ENCODE measurements around the gene C1orf116.

The C1orf116 gene

DNA sequence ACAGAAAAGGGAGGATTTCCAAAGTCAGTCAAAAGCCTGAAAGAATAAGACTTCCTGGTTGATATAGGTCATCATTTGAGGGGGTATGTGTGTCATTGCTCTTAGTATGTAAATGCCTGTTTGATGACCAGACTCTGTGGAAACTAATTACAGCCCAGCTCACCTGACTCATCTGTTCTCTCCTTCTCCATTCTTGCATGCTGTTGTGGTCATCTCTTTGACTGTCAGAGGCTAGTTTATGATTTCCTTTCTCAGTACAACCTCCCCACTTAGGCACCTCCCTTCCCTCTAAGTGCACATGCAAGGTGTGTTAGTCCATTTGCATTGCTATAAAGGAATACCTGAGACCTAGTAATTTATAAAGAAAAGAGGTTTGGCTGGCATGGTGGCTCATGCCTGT, 2.4 kb upstream of the C1orf116 start:
- no peak for DNase-seq (ENCODE audit: low spot score)

DNA sequence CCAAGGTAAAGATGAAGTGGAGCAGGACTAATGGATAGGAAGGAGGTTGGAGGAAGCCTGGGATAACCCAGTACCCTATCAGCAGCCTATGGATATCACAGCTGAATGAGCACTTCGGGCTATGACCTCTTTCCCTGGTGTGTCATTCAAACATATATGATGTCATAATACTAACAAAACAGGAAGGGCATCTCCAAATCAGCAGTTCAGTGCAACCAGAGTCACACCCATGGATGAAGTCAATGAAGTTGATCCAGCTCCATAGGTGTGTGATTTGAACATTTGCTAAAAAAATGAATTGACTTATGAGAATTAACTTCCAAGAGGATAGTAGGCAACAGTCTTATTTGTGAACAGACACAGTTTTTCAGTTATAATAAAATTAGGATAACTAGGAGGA, 1.7 kb upstream of the C1orf116 start:
- DNase-seq (ENCODE audit: low spot score) = no peak

DNA sequence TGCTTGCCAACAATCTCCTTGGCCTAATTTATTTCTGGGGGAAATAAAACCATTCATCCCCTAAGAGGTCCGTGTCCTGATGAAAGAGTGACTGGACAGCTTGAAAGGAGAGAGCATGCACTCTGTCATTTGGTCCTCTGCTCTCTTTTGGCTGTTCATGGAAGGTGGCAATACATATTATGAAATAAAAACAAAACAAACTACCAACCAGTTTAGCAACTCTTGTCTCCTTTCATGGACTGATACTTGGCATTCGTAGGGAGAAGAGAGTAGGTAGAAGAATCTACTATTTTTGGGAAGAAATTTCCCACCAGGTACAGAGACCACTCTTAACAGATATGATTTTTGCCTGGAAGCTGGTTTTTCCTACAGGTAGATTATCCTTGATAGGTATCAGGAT, 746 bp upstream of the C1orf116 start:
- no peak for DNase-seq (ENCODE audit: low spot score)

DNA sequence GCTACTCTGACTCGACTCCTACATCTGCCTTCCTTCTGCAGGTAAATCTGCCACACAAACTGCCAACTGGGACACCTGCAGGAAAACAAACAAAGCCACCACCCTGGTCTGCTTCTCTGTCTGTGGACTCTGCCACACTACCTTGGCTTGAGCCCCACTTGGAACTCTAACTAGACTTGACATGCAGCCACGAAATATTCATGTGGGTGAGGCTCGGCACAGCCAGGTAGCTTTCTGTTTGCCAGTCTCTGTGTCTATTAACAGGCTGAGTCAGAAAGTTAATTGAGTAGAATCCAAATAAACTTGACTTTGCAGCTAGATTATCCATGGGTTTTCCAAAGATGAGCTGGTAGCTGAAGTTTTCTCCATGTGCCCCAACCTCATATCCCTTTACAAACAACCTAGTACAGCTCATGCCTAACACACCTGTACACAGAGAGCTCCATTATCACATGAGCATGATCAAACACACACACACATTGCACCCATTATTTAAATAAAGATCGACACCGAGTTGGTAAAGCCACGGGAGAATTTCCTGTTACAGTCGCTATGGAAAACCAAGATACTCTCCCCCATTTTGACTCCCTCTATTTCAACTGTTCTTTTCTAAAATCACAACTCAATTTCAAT, 808 bp downstream of the C1orf116 start:
- DNase-seq (ENCODE audit: low spot score) = no peak

DNA sequence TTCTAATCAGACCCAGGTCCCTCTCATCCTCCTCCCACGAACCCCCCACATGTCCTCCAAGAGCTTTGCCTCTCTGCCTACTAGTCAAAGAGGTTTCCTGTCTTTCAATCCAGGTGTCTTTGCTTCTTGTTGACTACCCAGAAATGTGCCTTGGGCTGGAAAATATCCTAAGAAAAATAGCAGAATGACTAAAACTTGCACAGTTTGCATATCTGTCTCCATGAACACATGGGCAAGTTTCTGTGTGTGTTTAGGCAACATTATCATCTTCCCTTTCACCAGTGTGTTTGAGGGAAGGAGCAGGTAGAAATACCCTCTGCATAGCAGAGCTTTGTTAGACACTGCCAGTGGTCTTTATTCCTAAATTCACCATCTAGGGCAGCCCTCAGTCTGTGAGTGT, 1.5 kb downstream of the C1orf116 start:
- no peak for DNase-seq (ENCODE audit: low spot score)

DNA sequence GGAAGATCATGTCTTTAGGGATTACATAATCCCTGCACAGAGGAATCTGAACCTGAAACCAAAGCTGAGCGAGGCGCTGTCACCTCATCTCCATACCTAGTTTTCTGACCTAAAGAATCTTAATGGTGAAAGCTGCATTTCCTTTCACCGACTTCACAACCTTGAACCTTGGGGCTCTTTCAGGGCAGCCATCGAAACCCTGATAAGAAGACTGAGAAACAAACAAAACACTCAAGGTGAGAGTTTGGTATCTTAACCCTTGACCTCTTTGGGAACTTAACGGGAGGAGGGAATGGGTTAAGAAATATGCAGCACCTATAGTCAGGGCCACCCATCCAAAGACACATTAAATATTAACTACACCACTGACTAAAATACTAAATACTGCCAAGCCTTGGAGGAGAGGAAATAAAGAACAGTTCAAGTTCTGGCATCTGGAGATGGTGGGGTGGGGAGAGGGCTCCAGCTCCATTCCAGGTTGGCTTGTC, 2.0 kb downstream of the C1orf116 start:
- DNase-seq (ENCODE audit: low spot score) = no peak

DNA sequence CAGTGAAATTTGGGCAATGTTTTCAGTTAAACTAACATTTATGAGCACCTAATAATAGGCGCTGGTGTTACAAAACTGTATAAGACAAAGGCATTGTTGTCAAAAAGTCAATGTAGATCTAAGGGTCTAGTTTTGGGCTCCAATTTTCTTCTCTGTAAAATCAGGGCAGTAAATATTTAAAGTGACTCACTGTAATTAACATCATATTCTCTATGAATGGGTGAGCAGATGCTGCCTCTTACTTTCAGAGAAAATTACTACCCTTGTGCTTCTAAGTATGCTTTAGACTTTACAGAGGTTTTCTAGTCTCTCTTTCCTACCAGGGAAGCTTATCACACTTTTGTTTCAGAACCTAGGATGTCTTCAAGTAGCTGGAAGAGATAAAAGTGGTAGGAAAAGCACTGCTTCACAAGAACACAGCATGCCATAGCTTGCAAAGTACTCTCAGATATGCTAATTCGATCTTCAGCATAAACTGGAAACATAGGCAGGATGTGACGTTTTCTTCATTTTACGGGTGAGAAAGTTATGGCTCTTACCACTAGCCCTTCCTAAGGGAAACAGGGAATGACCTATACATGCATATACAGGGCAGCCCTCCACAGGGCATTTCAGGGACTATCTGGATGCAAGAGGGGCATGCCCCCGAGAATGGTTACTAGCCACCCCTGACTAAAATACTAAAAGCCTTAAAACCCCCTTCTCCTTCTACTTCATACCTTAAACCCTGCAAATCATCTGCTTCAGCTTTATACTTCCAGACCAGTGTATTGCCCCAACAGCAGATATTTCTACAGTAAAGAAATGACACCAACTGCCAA, 2.6 kb downstream of the C1orf116 start:
- no peak for DNase-seq (ENCODE audit: low spot score)

DNA sequence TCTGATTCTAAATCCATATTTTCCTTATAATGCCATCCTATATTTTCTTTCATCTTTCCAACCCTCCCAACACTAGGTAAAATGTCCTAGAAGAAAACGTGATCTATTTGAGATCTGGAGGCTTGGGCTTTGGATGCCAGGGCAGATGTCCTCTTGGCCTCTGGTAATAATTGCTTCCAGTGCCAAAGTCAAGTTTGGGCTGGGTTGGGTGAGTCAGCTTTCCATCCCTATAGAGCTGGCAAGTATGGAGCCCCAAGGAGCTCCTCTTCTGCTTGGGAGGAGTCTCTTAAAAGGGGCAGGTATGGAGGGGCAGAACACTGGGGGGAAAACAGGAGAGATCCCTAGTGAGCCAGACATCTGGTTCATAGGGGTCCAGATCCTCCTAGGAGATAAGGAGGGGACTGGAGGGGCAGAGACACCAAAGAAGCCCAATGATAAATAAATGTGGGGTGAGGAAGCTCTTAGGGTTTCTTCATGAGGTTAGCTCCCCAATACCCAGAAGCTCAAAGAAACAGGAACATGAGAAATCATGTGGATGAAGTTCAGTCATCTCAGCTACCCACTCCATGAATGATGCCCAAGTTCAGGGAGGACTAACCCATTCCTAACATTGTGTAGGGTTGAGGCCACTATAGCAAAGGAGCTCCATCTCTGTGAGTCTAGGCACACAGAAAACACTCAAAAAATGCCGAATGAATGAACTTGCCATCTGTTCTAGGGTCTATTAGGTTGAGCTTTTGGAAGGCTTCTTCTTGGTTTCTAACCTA, 3.5 kb downstream of the C1orf116 start:
- no peak for DNase-seq (ENCODE audit: low spot score)

DNA sequence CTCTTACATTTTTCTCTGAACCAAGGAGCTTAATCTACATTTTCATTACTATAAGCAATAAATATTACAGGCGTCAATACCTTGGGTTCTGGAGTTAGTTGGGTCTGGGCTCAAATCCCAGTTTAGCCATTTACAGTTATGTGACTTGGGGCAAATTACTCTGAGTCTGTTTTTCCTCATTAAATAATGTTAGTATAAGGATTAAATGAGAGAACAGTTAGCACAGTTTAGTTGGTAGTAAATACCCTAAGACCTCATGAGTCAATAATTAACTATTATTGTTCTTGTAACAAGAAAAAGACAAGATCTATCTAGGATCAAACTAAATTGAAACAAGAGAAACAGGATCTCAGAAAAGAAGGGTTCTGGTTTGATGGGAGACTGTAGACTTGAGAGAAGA, 4.6 kb downstream of the C1orf116 start:
- DNase-seq (ENCODE audit: low spot score) = no peak

DNA sequence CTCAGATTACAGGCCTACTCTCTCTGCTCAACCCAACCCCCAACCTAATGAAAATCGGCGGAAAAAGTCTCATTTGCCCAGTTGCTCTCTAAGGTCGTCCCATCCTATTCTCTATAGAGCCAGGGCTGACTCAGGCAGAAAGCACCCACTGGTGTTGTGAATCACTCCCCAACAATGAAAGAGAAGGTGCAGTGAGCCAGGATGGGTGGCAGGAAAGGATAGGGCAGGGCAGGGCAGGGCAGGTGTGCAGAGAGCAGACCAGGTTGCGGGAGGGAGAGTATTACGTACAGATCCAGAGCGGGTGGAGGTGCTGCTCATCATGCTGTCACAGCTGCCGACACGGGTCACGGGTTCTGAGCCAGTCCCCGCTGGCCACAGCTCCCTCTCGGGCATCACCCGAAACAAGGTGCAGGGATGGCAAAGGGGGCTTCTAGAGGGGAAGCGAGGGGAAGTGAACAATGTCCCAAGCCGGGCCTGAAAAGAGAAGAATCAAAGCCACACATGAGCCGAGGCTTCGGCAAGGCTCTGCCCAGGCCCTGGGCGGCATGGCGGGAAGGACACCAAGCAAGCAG, 5.3 kb downstream of the C1orf116 start:
- DNase-seq (ENCODE audit: low spot score) = no peak

DNA sequence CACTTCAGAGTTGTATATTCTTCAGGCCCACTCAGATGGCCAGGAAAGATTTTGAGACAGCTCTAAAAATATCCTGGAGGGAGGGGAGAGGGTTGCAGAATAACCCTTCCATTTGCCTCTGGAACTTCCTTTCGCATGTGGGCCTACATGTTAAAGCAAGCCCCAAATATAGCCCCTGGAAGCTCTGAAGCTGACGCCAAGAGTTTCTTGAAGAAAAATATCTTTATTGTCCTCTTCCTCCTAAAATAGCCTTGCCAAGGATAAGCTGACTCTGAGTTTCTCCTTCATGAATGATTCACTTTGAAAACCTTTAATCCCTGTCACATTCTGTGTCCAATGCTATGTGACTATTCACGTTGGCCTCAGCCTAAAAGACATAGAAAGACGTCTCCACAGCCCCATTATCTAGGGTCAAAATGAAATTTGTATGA, 6.4 kb downstream of the C1orf116 start:
- DNase-seq (ENCODE audit: low spot score) = no peak

DNA sequence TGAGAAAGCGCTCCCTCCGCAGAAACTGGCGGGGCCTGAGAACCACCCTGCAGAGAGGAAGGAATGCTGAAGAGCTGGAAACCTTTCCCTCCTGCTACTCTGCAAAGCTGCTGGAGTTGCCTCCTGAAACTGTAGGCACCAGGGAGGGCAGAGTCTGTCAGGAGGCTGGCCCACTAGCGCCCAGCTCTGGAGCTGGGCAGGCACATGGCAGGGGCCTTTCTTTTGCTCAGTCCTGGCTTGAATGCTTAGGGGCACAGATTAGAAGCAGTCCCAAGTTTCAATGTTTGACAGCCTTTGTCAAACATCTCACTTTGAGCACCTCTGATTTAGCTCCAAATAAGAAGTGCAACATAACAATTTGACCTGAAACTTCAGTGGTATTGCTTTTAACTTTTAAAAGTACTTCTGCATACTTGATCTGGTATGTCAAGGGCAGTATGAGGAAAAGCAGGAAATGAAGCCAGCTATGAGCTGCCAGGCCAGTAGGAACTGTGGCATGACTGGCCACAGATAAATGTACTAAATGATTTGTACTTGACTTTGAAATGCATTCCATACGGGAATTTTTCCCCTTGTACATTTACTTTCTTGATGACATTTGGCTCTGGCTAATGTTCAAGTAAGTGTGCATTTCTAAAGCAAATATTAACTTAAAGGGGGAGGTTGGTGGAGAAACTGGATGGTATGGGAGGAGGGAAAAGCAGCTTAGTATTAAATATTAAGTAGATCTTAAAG, 7.2 kb downstream of the C1orf116 start:
- DNase-seq (ENCODE audit: low spot score) = no peak

DNA sequence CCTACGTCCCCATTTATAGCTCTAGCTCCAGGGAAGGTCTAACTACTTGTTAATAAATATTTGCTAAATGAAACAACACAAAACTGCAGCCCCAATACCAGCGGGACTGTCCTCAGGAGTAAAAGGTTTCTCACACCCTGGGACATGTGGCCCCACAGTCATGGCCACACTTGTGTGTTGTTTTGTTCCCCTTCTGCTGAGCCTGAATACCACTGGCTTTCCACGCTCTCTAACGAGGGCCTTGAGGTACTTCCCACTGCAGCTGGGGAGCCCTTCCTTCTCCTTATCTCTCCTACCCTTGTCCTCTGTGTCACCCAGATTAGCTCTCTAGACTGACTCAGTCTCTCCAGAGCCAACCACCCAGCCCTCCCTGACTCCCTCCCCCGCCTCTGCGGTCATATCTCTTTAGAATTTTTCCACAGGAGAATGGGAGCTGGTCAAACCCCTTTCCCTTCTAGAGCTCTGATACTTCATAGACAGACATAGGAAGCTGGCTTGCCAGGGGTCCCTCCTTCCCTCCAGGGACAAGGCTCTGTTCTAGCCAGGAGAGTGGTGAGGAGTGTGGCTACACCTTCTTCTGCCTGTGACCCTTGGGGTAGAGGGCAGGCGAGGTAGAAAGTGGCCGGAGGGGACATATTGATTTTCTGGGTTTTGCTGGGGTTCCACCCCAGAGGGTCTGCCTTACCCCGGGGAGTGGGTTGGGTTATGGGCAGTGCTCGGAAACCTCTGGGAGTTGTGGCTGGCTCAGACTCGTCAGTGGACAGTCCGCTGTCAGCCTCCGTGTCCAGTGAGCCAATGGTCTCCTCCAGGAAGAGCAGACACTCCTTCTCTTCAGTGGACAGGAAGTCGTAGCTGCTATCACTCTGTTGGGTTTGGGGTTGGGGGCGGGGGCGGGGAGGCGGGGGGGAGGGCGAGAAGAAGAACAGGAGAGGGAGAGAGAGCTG, 8.1 kb downstream of the C1orf116 start:
- no peak for DNase-seq (ENCODE audit: low spot score)

DNA sequence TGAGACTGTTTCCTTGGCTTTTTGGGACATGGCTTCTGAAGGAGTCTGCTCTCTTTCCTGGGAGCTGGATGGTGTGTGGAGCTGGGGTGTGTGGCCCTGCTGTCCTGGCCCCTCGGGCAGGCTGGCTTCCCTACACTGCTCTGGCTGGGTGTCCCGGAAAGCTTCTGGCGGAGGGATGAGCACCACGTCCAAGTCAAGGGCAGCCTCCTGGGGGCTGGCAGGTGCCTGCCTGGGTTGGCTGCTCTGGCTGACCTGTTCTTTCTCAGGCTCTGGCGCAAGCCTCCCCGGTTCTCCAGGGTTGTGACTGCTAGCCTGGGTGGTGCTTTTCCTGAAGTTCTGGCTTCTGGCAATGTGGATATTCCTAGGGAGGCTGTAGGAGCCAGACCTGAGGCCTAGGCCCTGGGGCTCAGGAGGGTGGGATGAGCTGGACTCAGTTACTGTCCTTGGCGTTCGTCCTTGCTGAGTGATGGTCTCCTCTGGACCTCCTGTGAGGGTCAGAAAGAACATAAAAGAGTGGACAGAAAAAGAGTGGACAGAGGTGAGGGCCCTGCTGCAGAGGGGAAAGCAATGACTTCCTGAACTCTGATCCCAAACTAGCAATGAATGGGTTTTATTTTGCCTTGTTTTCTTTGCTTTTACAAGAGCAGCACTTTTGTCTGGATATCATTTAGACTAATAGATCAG, 9.4 kb downstream of the C1orf116 start:
- DNase-seq (ENCODE audit: low spot score) = no peak

DNA sequence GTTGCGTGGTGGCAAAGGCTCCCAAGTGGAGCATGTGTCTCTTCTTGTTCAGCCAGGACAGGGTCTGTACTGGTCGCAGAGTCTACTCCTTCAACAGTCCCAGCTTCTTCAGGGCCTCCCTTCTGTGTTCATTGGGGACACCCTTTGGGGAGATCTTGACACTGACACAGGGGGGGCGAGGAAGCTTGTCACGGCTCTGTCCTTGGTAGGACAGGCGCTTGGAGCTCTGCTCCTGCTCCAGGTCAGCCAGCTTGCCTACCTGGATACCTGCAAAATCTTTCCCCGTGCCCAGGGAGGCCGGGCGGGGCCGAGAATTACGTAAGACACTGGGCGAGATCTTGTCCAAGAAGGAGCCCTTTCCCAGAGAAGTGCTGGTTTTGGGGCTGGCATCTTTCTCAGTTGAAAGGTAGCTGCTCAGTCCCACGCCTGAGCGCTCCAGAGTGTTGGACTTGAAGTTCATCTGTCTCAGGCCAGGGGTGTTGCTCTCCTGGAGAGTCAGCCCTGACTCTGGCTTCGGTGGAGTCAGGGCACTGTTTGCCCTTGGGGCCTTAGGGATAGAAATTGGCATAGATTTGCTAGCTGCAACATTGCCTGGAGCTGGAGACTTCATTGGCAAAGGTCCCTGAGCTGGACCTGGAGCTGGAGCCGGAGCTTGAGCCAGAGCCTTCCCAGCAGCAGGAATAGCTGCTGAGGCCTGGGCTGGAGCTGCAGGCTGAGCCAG, 10.5 kb downstream of the C1orf116 start:
- DNase-seq (ENCODE audit: low spot score) = no peak

DNA sequence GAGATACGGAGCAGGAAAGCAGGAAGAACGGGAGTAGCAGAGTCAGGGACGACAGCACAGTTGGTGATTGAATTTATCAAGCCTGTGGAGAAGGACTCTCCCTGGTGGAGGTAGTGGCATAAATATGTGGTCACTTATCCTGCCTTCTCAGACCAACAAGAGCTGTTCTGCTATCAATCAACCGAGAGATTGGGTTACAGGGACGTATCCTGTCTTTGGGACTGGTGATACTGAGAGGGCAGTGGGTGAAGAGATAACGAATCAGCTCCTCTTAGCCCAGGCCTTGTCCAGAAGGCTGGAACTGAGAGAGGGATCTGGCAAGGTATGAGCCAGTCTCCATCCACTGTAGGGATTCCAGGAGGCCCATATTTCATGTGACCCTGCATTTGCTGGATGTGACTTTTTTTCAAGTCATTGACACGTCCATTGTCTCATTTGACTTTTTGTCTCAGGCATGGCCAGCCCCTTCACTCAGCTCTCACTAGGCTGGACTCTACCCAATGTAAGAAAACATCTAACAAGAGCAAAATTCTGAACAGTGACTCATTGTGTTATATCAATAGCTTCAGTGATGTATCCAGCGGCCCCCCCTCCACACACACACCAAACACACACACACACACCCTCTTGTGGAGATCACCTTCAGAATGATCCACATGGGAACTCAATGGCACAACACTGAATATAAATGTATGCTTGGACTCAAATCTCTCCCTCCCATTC, 11.3 kb downstream of the C1orf116 start:
- DNase-seq (ENCODE audit: low spot score) = no peak

DNA sequence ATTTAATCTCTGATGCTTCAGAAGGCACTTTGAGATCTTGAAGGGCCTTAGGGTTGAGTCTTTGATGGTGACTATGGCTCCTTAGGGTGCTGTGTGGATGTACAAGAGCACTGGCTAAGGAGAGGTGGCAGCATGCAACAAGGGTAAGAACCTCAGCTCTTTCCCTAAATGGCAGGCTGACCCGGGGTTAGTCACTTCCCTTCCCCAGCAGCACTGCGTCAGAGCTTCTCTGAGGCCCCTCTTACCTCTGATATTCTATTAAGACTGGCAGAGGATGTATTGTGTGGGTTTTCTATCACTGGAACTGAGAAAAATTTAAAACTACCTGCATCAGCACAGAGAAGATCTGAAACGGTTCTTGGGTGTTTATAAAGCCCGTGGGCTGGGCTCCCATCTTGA, 11.8 kb downstream of the C1orf116 start:
- DNase-seq (ENCODE audit: low spot score) = no peak

DNA sequence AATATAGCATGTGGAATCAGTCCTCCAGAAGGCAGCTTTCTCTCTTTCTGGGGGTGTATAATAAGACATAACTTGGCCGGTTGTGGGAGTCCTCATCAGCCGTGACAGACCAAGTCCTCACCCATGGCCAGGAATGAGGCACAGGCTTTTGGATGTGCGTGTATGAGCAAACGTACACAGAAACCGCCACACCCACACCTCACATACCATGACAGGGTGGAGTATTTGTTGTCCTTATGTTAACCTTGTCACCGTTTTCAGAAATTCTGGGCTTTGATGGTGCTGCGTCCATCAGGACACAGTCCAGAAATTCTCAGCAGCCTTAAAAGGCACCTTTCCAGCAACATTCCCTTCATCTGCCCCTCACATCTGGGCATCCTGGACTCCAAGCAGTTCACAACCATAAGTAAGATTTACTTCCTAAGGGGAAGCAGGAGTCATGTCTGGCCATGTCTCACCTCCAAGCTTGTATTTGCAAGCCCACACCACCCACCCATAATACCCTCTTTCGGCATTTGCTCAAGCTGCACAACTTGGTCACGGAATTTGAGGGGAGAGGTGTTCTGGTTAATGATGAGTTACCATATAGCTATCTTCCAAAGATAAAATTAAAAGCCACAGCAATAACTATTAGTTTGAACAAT, 12.4 kb downstream of the C1orf116 start:
- no peak for DNase-seq (ENCODE audit: low spot score)

All from germinal center (tissue), 1 donor.